OCI-LY3 (cell line): Measurements from ENCODE around the gene AOAH.
A peak's percentile ranks its signal among the peaks of the same experiment; 100 is the strongest.

Experiments
- H2AFZ ChIP-seq: fragments of 200-600, 300-600 bp; shearing (Covaris generic); 2 replicates; pipeline ENCODE4 v1.6.0; 2014; ENCODE audit warnings: antibody characterized with exemption, low read depth, low read length
- H3K27ac ChIP-seq: fragments of 200-600, 300-600 bp; sonication (generic); 2 replicates; pipeline ENCODE4 v1.5.1; 2014; ENCODE audit warnings: mild to moderate bottlenecking, low read length, moderate library complexity, mixed read lengths
- H3K27me3 ChIP-seq: fragments of 200-600, 300-600 bp; sonication (generic); 2 replicates; pipeline ENCODE4 v1.6.1; 2014; ENCODE audit warnings: low read depth, low read length, mixed read lengths
- H3K36me3 ChIP-seq: fragments of 200-600, 300-600 bp; sonication (generic); replicated peaks from 2 replicates; pipeline ENCODE3; 2014; ENCODE audit warnings: low read depth, low read length, mixed read lengths
- H3K4me1 ChIP-seq: fragments of 300-600, 200-600 bp; sonication (generic); 2 replicates; pipeline ENCODE4 v1.6.1; 2014; ENCODE audit warnings: low read length, mixed read lengths
- H3K4me2 ChIP-seq: fragments of 200-600, 300-600 bp; sonication (generic); 2 replicates; pipeline ENCODE4 v1.6.1; 2014; ENCODE audit warnings: low read length, mixed read lengths
- H3K4me3 ChIP-seq: fragments of 300-600, 200-600 bp; sonication (generic); 2 replicates; pipeline ENCODE4 v1.5.1; 2014; ENCODE audit warnings: antibody characterized with exemption, mild to moderate bottlenecking, low read length, moderate library complexity
- H3K79me2 ChIP-seq: fragments of 300-600, 200-600 bp; shearing (Covaris generic); 2 replicates; pipeline ENCODE4 v1.6.1; 2014; ENCODE audit warnings: mild to moderate bottlenecking, low read length, mixed read lengths
- H3K9ac ChIP-seq: fragments of 300-600, 200-600 bp; shearing (Covaris generic); 2 replicates; pipeline ENCODE4 v1.6.0; 2014; ENCODE audit warnings: mild to moderate bottlenecking, low read length, moderate library complexity
- H3K9me3 ChIP-seq: fragments of 200-600, 300-600 bp; shearing (Covaris generic); 2 replicates; pipeline ENCODE4 v1.6.1; 2014; ENCODE audit warnings: low read length, mixed read lengths; ENCODE audit not compliant: insufficient read depth
- H4K20me1 ChIP-seq: fragments of 200-600, 300-600 bp; sonication (generic); 2 replicates; pipeline ENCODE4 v1.6.1; 2016; ENCODE audit warnings: low read length, mixed read lengths; ENCODE audit not compliant: insufficient read depth
- CTCF ChIP-seq: fragments of 200-600, 300-600 bp; sonication (generic); IDR thresholded peaks from 2 replicates; pipeline ENCODE4 v1.5.1; 2014; ENCODE audit warnings: antibody characterized with exemption, low read length, low read depth
- EZH2phosphoT487 ChIP-seq: fragments of 200-600 bp; shearing (Covaris generic); IDR thresholded peaks from 2 replicates; pipeline ENCODE4 v1.6.1; 2018; ENCODE audit warnings: antibody characterized with exemption, mixed run types, low read depth

The AOAH gene

GRCh38 chr7:36736090-36736898, 12.0 kb upstream of the AOAH start:
- Histone ChIP-seq H3K9me3 (peaks cover 7% of the 10 kb centered on the region; the same call in 1 of the 2 replicates), H3K4me3 (peak overlapping the region; percentile 67), H3K9ac (peak overlapping the region; percentile 59; the same call in 1 of the 2 replicates), H3K4me2 (peak overlapping the region; percentile 95), H2AFZ (no peak overlapping the region), H3K27me3 (peaks cover 25% of the 10 kb centered on the region), H3K79me2 (no peaks in the 10 kb centered on the region), H3K27ac (peak overlapping the region; percentile 90), H3K36me3 (peaks cover 3% of the 10 kb centered on the region), H3K4me1 (peaks cover 49% of the 10 kb centered on the region), H4K20me1 (no peaks in the 10 kb centered on the region)
- TF ChIP-seq CTCF (no peak), EZH2phosphoT487 (no peak)

GRCh38 chr7:36735172-36735571, 10.9 kb upstream of the AOAH start:
- H3K4me2 ChIP-seq: peak overlapping the region; percentile 95
- no peak overlapping the region for H3K27ac ChIP-seq
- peak overlapping the region; percentile 67; the same call in 1 of the 2 replicates for H3K4me3 ChIP-seq
- H3K9me3 ChIP-seq: peaks cover 8% of the 10 kb centered on the region; the same call in 1 of the 2 replicates
- TF ChIP-seq EZH2phosphoT487: no peak
- peaks cover 25% of the 10 kb centered on the region for H3K27me3 ChIP-seq
- peaks cover 3% of the 10 kb centered on the region for H3K36me3 ChIP-seq
- no peaks in the 10 kb centered on the region for H4K20me1 ChIP-seq
- H3K79me2 ChIP-seq: no peaks in the 10 kb centered on the region
- H3K9ac ChIP-seq: peak overlapping the region; percentile 59; the same call in 1 of the 2 replicates
- no peak overlapping the region for H2AFZ ChIP-seq
- peaks cover 49% of the 10 kb centered on the region for H3K4me1 ChIP-seq

GRCh38 chr7:36734731-36735130, 10.4 kb upstream of the AOAH start:
- Histone ChIP-seq H2AFZ (no peak overlapping the region), H3K27me3 (peaks cover 25% of the 10 kb centered on the region), H3K36me3 (peaks cover 3% of the 10 kb centered on the region), H4K20me1 (no peaks in the 10 kb centered on the region), H3K9ac (no peak overlapping the region), H3K9me3 (peaks cover 9% of the 10 kb centered on the region; the same call in 1 of the 2 replicates), H3K4me3 (no peak overlapping the region), H3K4me2 (no peak overlapping the region), H3K27ac (no peak overlapping the region), H3K79me2 (no peaks in the 10 kb centered on the region), H3K4me1 (peaks cover 49% of the 10 kb centered on the region)
- TF ChIP-seq EZH2phosphoT487 (no peak), CTCF (no peak)

DNA sequence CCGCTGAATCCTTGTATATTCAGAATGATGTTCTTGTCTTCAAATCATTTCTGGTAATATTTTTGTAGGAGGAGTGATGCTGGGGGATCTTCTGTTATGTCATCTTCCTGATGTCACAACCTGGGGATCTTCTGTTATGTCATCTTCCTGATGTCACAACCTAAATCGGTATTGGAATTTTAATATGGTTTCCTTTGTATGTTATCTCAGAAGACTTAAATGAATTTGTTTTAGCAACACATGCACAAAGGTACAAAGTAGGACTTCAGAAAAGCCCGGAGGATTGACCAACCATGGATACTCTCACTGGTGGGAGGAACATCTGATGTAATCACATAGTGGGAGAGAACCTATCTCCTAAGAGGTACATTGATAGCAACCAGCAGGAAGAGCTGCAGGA, 9.1 kb upstream of the AOAH start:
- no peak overlapping the region for H3K27ac ChIP-seq
- peaks cover 9% of the 10 kb centered on the region; the same call in 1 of the 2 replicates for H3K9me3 ChIP-seq
- no peak overlapping the region for H2AFZ ChIP-seq
- H3K79me2 ChIP-seq: no peaks in the 10 kb centered on the region
- TF ChIP-seq EZH2phosphoT487 (no peak), CTCF (no peak)
- peaks cover 37% of the 10 kb centered on the region for H3K4me1 ChIP-seq
- no peak overlapping the region for H3K4me2 ChIP-seq
- H3K9ac ChIP-seq: no peak overlapping the region
- H3K36me3 ChIP-seq: peaks cover 3% of the 10 kb centered on the region
- no peak overlapping the region for H3K4me3 ChIP-seq
- H4K20me1 ChIP-seq: no peaks in the 10 kb centered on the region
- H3K27me3 ChIP-seq: peaks cover 25% of the 10 kb centered on the region
